GM21390 (cell line): Measurements from ENCODE around the gene MYRIP.
A peak's percentile ranks its signal among the peaks of the same experiment; 100 is the strongest.

Experiments
- ATAC-seq: cut with Tn5 transposase; IDR thresholded peaks from one replicate; pipeline ENCODE4 v1.9.1; 2021; ENCODE audit not compliant: unreplicated experiment

Gene MYRIP

DNA sequence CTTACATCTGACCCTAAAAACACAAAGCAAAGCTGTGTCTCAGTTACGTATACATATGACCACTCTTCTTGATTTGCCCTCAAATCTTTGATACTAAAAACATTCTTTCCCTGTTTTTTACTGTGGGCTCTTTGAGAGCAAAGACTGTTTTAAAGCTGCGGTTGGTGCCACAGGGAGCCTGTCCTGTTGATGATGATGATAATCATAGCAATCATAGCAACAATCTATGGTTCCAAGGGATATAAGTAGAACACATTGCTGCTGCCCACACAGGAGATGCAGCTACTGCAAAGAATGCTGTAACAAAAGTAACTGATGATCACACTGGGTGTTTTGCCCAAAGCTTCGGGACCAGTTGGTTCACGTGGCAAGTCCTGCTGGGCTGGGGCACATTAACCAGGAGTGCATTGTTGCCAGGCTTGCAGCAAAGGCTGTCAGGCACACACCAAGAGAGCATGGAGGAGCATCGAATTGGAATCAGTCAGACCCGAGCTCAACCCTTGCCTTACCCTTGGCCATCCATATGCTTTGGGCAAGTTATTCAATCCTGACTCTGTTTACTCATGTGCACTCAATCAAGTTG, 368.7 kb downstream of the MYRIP start:
- no peak for ATAC-seq

DNA sequence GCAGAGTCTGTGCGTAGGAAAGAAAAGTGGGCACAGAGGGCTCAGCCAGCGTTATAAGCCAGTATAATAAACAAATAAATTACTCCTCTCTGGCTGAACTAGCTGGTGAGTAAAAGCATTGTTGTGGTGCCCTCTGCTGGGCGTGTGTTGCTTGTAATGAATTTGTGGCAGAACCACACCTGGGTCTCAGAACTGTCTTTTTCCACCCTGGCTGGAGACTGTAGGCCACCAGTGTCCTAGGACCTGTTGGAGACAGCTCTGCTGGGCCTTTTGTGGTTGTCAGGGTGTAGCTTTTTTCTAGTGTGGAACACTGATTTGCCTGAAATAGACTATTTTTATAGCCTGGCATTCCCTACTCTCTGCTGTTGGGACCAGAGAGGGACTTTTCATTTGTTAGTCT, 369.6 kb downstream of the MYRIP start:
- peak; percentile 65 for ATAC-seq

DNA sequence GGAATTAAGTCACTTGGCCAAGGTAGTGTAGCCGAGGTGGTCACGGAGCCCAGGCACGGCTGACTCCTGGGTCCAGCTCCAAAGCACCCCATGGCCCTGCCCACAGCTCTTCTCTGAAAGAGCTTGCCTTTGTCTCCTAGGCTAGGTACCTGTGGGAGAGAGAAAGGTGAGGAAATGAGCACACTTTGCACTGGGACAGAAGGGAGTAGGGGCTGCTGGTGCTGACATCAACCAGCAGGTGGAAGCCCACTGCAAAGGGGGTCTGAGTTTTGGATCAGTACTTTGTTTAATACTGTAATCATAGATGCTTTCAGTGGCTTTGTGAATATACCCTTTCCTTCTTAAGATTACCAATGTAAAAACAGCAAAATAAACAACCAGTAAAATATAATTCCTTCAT, 371.8 kb downstream of the MYRIP start:
- no peak for ATAC-seq

- no peak for ATAC-seq
These were observed 375.8 kb downstream of the MYRIP start for GRCh38 chr3:40185029-40185695.

GRCh38 chr3:40186508-40186907, 377.1 kb downstream of the MYRIP start:
- no peak for ATAC-seq

DNA sequence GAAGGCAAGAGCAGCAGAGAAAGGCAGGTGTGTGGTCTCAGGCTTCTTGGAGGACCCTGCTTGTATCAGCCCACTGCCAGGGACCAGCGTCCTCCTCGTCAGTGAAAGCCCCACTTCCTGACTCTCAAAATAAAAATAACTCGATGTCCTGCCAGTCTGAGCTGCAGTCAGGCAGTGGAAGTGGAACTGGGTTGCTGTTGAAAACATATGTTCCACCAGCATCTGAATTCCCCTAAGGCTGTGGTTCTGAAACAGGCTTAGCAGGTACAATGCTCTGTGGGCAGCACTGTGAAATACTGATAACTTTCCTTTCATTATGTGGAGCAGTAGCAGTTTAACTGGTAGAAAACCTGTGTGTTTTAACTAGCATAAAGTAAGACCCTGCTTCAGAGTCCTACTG, 378.5 kb downstream of the MYRIP start:
- ATAC-seq: peak; percentile 78

DNA sequence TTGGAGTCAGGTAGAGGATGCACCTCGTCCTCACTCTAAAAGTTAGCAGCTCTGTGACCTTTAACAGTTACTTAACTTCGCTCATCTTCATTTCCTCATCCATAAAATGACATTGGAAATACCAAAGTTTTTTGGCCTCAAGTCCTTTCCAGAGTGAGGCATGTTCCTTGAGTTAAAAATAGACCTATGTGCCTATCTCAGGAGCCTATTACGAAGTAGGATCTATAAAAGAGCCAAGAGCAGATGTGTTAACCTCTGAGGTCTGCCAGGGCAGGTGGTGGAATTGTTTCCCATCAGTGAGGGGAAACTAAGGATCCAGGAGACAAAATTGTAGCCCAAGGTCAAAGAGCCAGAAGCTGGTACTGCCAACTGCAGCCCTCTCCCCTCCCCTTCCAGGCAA, 379.7 kb downstream of the MYRIP start:
- ATAC-seq: no peak

- ATAC-seq: no peak
These were observed 380.6 kb downstream of the MYRIP start for GRCh38 chr3:40190056-40190455.

- ATAC-seq: no peak
These were observed 381.8 kb downstream of the MYRIP start for GRCh38 chr3:40191251-40191650.

DNA sequence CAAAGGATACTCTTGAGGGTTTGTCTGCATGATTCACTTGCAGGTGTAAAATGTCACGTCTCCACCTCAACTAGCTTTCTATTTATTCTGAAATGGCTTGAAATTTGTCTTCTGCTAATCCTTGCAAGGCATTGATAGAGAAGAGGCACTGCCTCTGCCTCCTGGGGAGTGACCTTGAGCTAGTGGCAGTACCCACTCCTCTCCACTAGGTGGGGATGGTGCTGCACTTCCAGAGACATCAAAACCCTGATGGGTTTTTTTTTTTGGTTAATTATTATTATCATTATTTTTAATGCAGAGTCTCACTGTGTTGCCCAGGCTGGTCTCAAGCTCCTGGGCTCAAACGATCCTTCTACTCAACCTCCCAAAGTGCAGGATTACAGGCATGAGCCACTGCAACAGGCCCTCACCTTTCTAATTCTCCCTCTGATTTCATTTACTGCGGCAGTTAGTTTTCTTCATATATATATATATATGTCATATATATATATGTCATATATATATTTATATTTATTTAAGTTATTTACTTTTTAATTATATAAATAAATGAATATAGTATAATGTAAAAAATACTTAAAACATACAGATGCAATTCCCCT, 382.5 kb downstream of the MYRIP start:
- ATAC-seq: peak; percentile 61

DNA sequence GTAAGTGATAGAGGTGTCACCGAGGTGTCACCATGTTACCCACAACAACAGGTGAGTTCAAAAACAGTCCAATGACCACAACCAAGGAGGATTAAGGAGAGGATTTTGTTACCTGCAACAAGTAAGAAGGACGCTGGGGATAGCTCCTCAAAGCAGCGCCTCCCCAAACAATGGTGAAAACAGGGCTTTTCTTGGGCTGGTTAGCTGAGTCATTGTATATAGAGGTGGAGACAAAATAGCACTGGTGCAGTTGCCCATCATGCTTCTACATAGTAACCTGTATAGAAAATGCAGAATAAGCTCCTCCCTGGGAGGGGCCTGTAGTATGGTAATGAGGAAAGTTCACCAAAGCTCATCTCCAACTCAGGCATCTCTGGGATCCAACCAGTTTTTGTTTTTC, 383.2 kb downstream of the MYRIP start:
- ATAC-seq: no peak

DNA sequence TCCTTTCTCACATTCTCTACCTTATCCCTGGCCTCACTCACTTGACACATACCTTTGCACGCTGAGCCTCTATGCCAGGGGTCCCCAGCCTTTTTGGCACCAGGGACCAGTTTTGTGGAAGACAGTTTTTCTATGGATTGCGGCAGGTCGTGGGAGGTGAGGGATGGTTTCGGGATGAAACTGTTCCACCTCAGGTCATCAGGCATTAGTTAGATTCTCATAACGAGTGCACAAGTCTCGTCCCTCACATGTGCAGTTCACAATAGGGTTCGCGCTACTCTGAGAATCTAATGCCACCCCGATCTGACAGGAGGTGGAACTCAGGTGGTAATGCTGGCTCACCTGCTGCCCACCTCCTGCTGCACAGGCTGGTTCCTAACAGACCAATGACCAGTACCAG, 387.6 kb downstream of the MYRIP start:
- ATAC-seq: no peak

DNA sequence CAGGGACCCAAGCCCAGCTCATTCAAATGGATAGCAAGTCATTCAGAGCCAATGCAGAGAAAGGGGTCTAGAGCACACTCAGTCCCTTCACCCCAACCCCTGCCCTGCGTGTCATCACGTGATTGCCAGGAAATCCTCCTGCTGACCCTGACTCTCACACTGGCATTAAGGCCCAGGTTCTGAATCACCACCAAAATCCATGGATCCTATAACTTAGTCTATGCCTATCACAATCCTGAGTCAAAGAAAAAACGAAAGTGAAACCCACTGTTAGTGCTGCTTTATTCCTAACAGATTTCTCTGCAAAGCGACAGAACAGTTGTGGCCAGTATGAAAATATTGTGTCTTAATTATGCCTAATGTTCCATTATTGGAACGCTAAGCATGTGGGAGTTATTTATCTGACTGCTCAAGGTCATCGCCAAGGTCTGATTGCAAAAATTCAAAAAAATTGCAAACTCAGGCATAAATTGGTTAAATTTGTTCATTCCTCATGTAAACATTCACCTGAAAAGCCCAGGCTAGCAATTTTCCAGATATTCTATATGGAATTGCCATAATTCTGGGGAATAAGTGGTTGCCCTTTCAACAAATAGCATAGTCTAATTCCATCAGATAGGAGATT, 391.4 kb downstream of the MYRIP start:
- no peak for ATAC-seq

- ATAC-seq: no peak
These were observed 392.4 kb downstream of the MYRIP start for GRCh38 chr3:40201770-40202169.

- ATAC-seq: no peak
These were observed 397.1 kb downstream of the MYRIP start for GRCh38 chr3:40206522-40206921.

DNA sequence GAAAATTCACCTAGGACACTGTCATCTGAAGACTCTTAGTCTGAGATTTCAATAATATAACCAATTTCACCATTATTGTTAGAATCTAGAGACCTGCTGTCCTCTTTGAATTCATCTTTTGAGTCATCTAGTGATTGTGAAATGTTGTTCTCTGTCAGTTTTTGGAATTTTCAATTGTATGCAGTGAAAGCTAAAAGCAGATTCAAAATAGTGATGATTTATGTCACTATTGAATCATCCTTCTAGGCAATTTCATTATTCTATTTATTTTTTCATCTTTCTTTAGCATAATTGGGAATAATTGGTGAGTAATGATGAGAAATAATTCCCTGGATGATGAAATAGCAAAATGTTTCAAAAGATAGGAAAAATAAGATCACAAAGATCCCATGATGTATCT, 398.4 kb downstream of the MYRIP start:
- no peak for ATAC-seq

DNA sequence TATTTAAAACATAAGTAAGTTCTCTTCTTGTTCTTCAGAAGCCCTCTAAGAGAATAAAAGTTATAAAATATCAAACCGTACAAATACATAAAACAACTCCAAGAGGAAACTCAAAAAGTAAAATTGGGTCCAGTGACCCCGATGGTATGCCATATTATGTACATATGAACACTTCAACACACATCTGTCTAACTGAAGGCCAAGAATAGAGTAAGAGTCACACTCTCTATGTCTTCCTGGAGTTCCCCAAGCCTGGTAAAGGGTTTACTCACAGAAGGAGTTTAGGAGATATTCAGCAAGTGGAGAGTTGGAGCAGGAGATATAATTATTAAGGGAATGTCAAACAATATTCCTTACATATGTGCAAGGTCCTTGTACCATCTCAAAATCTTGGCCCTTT, 398.8 kb downstream of the MYRIP start:
- no peak for ATAC-seq

DNA sequence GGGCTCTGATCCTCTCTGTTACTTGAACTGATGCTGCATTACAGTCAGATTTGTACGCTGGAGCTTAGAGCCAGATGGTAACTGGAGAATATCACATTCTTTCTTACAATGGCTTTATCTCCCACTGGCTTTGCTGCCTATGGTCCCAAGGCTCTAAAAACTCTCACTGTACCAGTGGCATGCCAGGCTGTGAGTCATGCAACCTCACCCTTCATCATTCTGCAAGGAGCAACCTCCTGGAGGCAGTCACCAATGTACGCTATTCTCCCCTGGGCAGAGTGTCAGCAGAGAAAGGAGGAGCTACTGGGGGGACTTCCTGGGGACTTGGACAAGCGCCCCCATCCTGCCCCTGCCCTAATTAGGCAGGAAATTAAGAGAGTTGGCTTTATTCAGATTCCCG, 402.2 kb downstream of the MYRIP start:
- ATAC-seq: no peak

DNA sequence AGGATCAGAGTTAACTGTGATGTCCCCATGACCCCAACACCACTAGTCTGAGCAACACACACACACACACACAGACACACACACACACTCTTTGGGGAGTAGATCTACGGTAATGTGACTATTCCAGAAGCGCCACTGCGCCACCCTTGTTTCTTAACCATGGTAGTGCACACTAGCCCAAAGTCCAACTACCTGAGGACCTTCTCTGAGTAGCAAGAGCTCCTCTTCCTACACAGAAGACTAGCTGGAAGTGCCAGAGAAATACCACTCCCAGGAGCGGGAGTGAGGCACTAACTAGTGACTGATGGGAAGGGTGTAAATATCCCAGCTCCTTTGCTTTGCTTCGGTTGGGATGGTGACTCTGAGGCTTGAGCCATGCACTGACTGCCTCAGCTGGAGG, 404.1 kb downstream of the MYRIP start:
- ATAC-seq: no peak

DNA sequence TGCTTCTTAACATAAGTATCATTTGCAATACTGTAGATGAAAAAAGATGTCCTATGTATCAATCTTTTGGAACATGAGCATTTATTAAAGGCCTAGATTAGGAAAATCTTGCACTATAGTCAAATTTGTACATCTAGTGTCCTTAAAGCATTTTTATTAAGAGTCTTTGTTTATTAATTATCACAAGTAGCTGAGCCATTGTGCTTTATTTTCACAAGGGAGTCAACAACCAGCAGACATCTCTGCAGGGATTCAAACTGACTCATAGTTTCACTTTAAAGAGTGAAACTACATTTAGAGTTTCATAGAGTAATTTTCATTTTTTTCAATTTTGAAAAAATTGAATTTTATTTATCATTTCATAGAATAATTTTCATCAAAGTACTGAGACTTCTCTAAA, 405.6 kb downstream of the MYRIP start:
- no peak for ATAC-seq

DNA sequence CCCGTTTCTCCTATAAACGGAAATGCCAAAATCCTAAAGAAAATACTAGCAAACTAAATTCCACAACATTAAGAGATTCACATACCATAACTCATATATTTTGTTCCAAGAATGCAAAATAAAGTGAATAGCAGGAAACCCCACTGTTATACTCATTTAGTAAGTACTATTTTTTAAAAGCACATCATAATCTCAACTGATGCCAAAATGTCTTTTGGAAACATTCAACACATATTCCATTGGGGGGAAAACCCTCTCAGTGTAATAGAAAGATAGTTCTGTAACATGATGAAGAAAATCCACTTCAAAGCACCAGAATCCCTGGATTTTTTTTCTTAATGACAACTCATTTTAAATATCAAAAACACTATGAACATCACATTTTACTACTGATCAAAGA, 407.1 kb downstream of the MYRIP start:
- ATAC-seq: no peak

DNA sequence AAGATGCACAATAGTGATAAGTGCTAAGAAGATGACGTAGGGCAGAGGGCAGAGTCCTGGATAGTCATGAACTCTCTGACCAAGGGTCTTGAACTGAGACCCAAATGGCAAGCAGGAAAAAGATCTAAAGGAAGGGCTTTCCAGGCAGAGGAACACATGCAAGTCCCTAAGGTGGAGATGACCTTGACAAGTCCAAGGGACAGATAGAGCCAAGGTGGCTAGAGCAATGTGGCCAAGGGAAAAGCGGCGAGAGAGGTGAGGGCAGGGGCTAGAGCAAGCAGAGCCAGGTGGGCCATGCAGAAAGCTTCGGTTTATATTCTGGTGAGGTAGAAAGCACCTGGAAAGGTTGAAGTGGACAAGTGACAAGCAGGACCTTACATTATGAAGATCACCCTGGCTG, 414.4 kb downstream of the MYRIP start:
- ATAC-seq: no peak
